ENCODE data around the gene NEURL4.

Gene NEURL4

GRCh38 chr17:7327056-7327455, 2.1 kb downstream of the NEURL4 start:
- H3K27ac ChIP-seq, result no peak overlapping the region
- H3K4me3 ChIP-seq, result no peak overlapping the region

GRCh38 chr17:7326186-7326585, 2.9 kb downstream of the NEURL4 start:
- Histone ChIP-seq H3K4me3 (no peak overlapping the region), H3K27ac (no peak overlapping the region)

- Histone ChIP-seq H3K27ac (no peak overlapping the region), H3K4me3 (no peak overlapping the region)
Measured at GRCh38 chr17:7325031-7325528, 4.1 kb downstream of the NEURL4 start.

- no peak overlapping the region for H3K4me3 ChIP-seq
Measured at GRCh38 chr17:7324438-7324779, 4.7 kb downstream of the NEURL4 start.

GRCh38 chr17:7323731-7324437, 5.3 kb downstream of the NEURL4 start:
- H3K4me3 ChIP-seq, result no peak overlapping the region
- H3K27ac ChIP-seq, result no peak overlapping the region

More at GRCh38 chr17:7324438-7324779, 4.7 kb downstream of the NEURL4 start:
- no peak overlapping the region for H3K27ac ChIP-seq

GRCh38 chr17:7322520-7323194, 6.5 kb downstream of the NEURL4 start:
- H3K27ac ChIP-seq, result no peak overlapping the region
- no peak overlapping the region for H3K4me3 ChIP-seq

- H3K4me3 ChIP-seq, result no peak overlapping the region
- no peak overlapping the region for H3K27ac ChIP-seq
Measured at GRCh38 chr17:7321466-7321865, 7.7 kb downstream of the NEURL4 start.

GRCh38 chr17:7318121-7318860, 10.8 kb downstream of the NEURL4 start:
- peak overlapping the region in 1 of 21 experiments; percentile 5 for H3K27ac ChIP-seq
- H3K4me3 ChIP-seq, result no peak overlapping the region

GRCh38 chr17:7317161-7317803, 11.9 kb downstream of the NEURL4 start:
- no peak overlapping the region for H3K4me3 ChIP-seq
- peak overlapping the region in 1 of 21 experiments; percentile 38 for H3K27ac ChIP-seq

GRCh38 chr17:7315570-7316235, 13.4 kb downstream of the NEURL4 start:
- Histone ChIP-seq H3K4me3 (peak overlapping the region; percentile 50 to 92 (median 82)), H3K27ac (peak overlapping the region; percentile 76 to 98 (median 92))

- peak within 1 kb of the TSS; percentile 50 to 92 (median 82) for H3K4me3 ChIP-seq
- H3K27ac ChIP-seq, result peak within 1 kb of the TSS; percentile 76 to 98 (median 92)
Measured at GRCh38 chr17:7314719-7315569, 14.2 kb downstream of the NEURL4 start, which contains the start of gene GPS2. TSS of gene GPS2 (minus strand) at chr17:7315360. CDS start at chr17:7315052, 308 bp downstream.

GRCh38 chr17:7313890-7314718, 15.0 kb downstream of the NEURL4 start:
- Histone ChIP-seq H3K4me3 (peak overlapping the region; percentile 50 to 92 (median 82)), H3K27ac (peak overlapping the region in 20 of 21 experiments; percentile 76 to 98 (median 92))

- Histone ChIP-seq H3K27ac (peak overlapping the region in 1 of 21 experiments; percentile 38), H3K4me3 (no peak overlapping the region)
Measured at GRCh38 chr17:7313088-7313889, 15.8 kb downstream of the NEURL4 start.

GRCh38 chr17:7312432-7313087, 16.6 kb downstream of the NEURL4 start:
- Histone ChIP-seq H3K27ac (no peak overlapping the region), H3K4me3 (no peak overlapping the region)

GRCh38 chr17:7311110-7311705, 17.9 kb downstream of the NEURL4 start:
- H3K4me3 ChIP-seq, result no peak overlapping the region

GRCh38 chr17:7309628-7310027, 19.5 kb downstream of the NEURL4 start:
- H3K4me3 ChIP-seq, result peak overlapping the region in 4 of 7 experiments; percentile 86 to 100 (median 94)

More at GRCh38 chr17:7311110-7311705, 17.9 kb downstream of the NEURL4 start:
- no peak overlapping the region for H3K27ac ChIP-seq

More at GRCh38 chr17:7309628-7310027, 19.5 kb downstream of the NEURL4 start:
- H3K27ac ChIP-seq, result peak overlapping the region in 14 of 21 experiments; percentile 93 to 100 (median 100)
